A549 (cell line): Measurements from ENCODE around the gene KCTD5. TPM values are rescaled to one million over a fixed set of nuclear protein-coding genes. Genes with fewer than 3 reads are reported as not detected.

Experiments
- ATAC-seq, 2 experiments: fragments of 200-7000 bp in 1 of 2; fragments of >200 bp in 1 of 2; cut with Nextera tagmentation in 1 of 2; cut with Tn5 transposase in 1 of 2; 3 replicates each; pipeline versions ENCODE4 v1.8.0 to v1.9.1; 2018 to 2020; ENCODE audit warnings: mild to moderate bottlenecking in 1 of 2, moderate library complexity in 1 of 2
- CTCF ChIA-PET: fragments of 300-600 bp; sonication (Branson Sonifier 250); formaldehyde crosslinking; extraction: SDS; loops from one replicate; lab custom pipeline; 2021; ENCODE audit warnings: antibody characterized with exemption, inconsistent platforms; lab: Yijun Ruan, JAX
- POLR2A ChIA-PET: fragments of 350-600 bp; formaldehyde crosslinking; extraction: SDS; loops from one replicate; lab custom pipeline; 2021; ENCODE audit warnings: antibody characterized with exemption, inconsistent platforms; lab: Yijun Ruan, JAX
- DNase-seq, 2 experiments: peaks; one replicate each; pipeline versions ENCODE4 v3.0.0 to v3.0.0-alpha.2; 2011 to 2016; ENCODE audit warnings: low read depth in 1 of 2, low spot score in 1 of 2
- FAIRE-seq: peaks from 2 replicates; lab custom pipeline; 2011; peaks lifted over from hg19 to GRCh38; lab: Jason Lieb, UNC
- H3K27ac ChIP-seq, 2 experiments: fragments of >200 bp; sonication (Bioruptor Twin); formaldehyde crosslinking; 3 replicates each; pipeline ENCODE4 v1.5.1; 2016 to 2017
- H3K4me1 ChIP-seq: fragments of >200 bp; sonication (Bioruptor Twin); formaldehyde crosslinking; 3 replicates; pipeline ENCODE4 v1.6.1; 2016
- H3K4me2 ChIP-seq: fragments of >200 bp; sonication (Bioruptor Twin); formaldehyde crosslinking; 3 replicates; pipeline ENCODE4 v1.6.1; 2016
- H3K4me3 ChIP-seq: fragments of >200 bp; sonication (Bioruptor Twin); formaldehyde crosslinking; 3 replicates; pipeline ENCODE4 v1.5.1; 2016
- H3K9me3 ChIP-seq: fragments of >200 bp; sonication (Bioruptor Twin); formaldehyde crosslinking; 3 replicates; pipeline ENCODE4 v1.6.1; 2016
- BHLHE40 ChIP-seq: IDR thresholded peaks from 2 replicates; pipeline ENCODE4 v1.6.1; 2012; ENCODE audit warnings: low read depth, low read length, inconsistent platforms
- CBX2 ChIP-seq: fragments of 200-600 bp; sonication (generic); IDR thresholded peaks from 2 replicates; pipeline ENCODE4 v1.6.1; 2016; ENCODE audit warnings: low read depth, mild to moderate bottlenecking, borderline replicate concordance
- CBX8 ChIP-seq: fragments of 200-600 bp; sonication (generic); IDR thresholded peaks from 2 replicates; pipeline ENCODE4 v1.6.1; 2016
- CEBPB ChIP-seq, 2 experiments: fragments of >200 bp in 1 of 2; sonication (Bioruptor Twin) in 1 of 2; formaldehyde crosslinking in 1 of 2; IDR thresholded peaks; 2 replicates each; pipeline ENCODE4 v1.6.1; 2012 to 2016
- CHD2 ChIP-seq: fragments of 150-350 bp; IDR thresholded peaks from 2 replicates; pipeline ENCODE4 v1.6.1; 2014; ENCODE audit warnings: low read length; ENCODE audit not compliant: partially characterized antibody
- CHD4 ChIP-seq: fragments of 200-600 bp; sonication (generic); IDR thresholded peaks from 2 replicates; pipeline ENCODE4 v1.6.1; 2016; ENCODE audit warnings: antibody characterized with exemption, mild to moderate bottlenecking, borderline replicate concordance
- EHF ChIP-seq: fragments of 250-450 bp; sonication (Bioruptor Pico); IDR thresholded peaks from 2 replicates; pipeline ENCODE4 v1.5.0; 2020; ENCODE audit warnings: mild to moderate bottlenecking
- EHMT2 ChIP-seq: fragments of 200-600 bp; sonication (generic); IDR thresholded peaks from 2 replicates; pipeline ENCODE4 v1.6.1; 2016; ENCODE audit warnings: antibody characterized with exemption, low read depth, mild to moderate bottlenecking, moderate library complexity
- EP300 ChIP-seq, 2 experiments: fragments of >200 bp; sonication (Bioruptor Twin); formaldehyde crosslinking; IDR thresholded peaks; 2 replicates in 1 of 2; 3 replicates in 1 of 2; pipeline ENCODE4 v1.6.1; 2016 to 2017
- FOSL2 ChIP-seq, 2 experiments: fragments of 450-650 bp in 1 of 2; fragments of >200 bp in 1 of 2; sonication (Bioruptor Twin) in 1 of 2; formaldehyde crosslinking; IDR thresholded peaks; 2 replicates each; pipeline versions ENCODE4 v1.5.0 to v1.6.1; 2016 to 2020; ENCODE audit warnings: mild to moderate bottlenecking in 1 of 2, moderate library complexity in 1 of 2
- FOXS1 ChIP-seq: fragments of 250-450 bp; sonication (Bioruptor Pico); IDR thresholded peaks from 2 replicates; pipeline ENCODE4 v1.5.0; 2020; ENCODE audit warnings: mild to moderate bottlenecking, moderate library complexity
- GATA3 ChIP-seq: IDR thresholded peaks from 2 replicates; pipeline ENCODE4 v1.6.1; 2012; ENCODE audit warnings: borderline replicate concordance
- HDAC2 ChIP-seq: fragments of 200-600 bp; sonication (generic); IDR thresholded peaks from 2 replicates; pipeline ENCODE4 v1.6.1; 2016
- HEYL ChIP-seq: fragments of 250-450 bp; sonication (Bioruptor Pico); IDR thresholded peaks from 2 replicates; pipeline ENCODE4 v1.8.0; 2021; ENCODE audit warnings: mild to moderate bottlenecking, moderate library complexity
- HMGXB4 ChIP-seq: fragments of 250-450 bp; sonication (Bioruptor Pico); IDR thresholded peaks from 2 replicates; pipeline ENCODE4 v1.5.0; 2021; ENCODE audit warnings: mild to moderate bottlenecking, moderate library complexity, borderline replicate concordance
- HOXB13 ChIP-seq: fragments of 250-450 bp; sonication (Bioruptor Pico); IDR thresholded peaks from 2 replicates; pipeline ENCODE4 v1.5.0; 2020; ENCODE audit warnings: low read depth, mild to moderate bottlenecking, moderate library complexity
- JUNB ChIP-seq: fragments of >200 bp; sonication (Bioruptor Twin); formaldehyde crosslinking; IDR thresholded peaks from 2 replicates; pipeline ENCODE4 v1.6.1; 2016
- KDM1A ChIP-seq: fragments of 200-600 bp; sonication (generic); IDR thresholded peaks from 2 replicates; pipeline ENCODE4 v1.6.1; 2016; ENCODE audit warnings: low read depth, mild to moderate bottlenecking
- KDM5A ChIP-seq: fragments of 200-600 bp; sonication (generic); IDR thresholded peaks from 2 replicates; pipeline ENCODE4 v1.6.1; 2016; ENCODE audit warnings: antibody characterized with exemption, mild to moderate bottlenecking
- MAFK ChIP-seq: fragments of 450-650 bp; IDR thresholded peaks from 2 replicates; pipeline ENCODE4 v1.6.1; 2014; ENCODE audit not compliant: partially characterized antibody
- MAX ChIP-seq: IDR thresholded peaks from 2 replicates; pipeline ENCODE4 v1.6.1; 2012
- MAZ ChIP-seq: fragments of 150-350 bp; IDR thresholded peaks from 2 replicates; pipeline ENCODE4 v1.6.1; 2014; ENCODE audit warnings: antibody characterized with exemption, low read depth, low read length, borderline replicate concordance
- MYC ChIP-seq: IDR thresholded peaks from 2 replicates; pipeline ENCODE4 v1.6.1; 2012; ENCODE audit warnings: mild to moderate bottlenecking, inconsistent platforms, low read length, improper control_type of control experiment, borderline replicate concordance
- NPAS2 ChIP-seq: fragments of 250-450 bp; sonication (Bioruptor Pico); IDR thresholded peaks from 2 replicates; pipeline ENCODE4 v1.8.0; 2022; ENCODE audit warnings: mild to moderate bottlenecking, moderate library complexity, borderline replicate concordance
- NR3C1 ChIP-seq: fragments of >200 bp; sonication (Bioruptor Twin); formaldehyde crosslinking; IDR thresholded peaks from 3 replicates; pipeline ENCODE4 v1.6.1; 2017
- PBX3 ChIP-seq: IDR thresholded peaks from 2 replicates; pipeline ENCODE4 v1.6.1; 2012
- PHF8 ChIP-seq: fragments of 200-600 bp; sonication (generic); IDR thresholded peaks from 2 replicates; pipeline ENCODE4 v1.6.1; 2016; ENCODE audit warnings: low read depth, mild to moderate bottlenecking, antibody characterized with exemption, moderate library complexity, borderline replicate concordance
- POLR2A ChIP-seq: IDR thresholded peaks from 2 replicates; pipeline ENCODE4 v1.6.1; 2012; ENCODE audit warnings: mild to moderate bottlenecking, low read length
- POLR2AphosphoS2 ChIP-seq: conservative IDR thresholded peaks from 2 replicates; pipeline ENCODE4 v1.6.1; 2012; ENCODE audit warnings: low read length, improper control_type of control experiment, inconsistent platforms
- REST ChIP-seq: fragments of 200-600 bp; sonication (generic); IDR thresholded peaks from 2 replicates; pipeline ENCODE4 v1.6.1; 2016; ENCODE audit warnings: antibody characterized with exemption, mild to moderate bottlenecking, moderate library complexity
- RNF2 ChIP-seq: fragments of 200-600 bp; sonication (generic); IDR thresholded peaks from 2 replicates; pipeline ENCODE4 v1.6.1; 2016; ENCODE audit warnings: low read depth, mild to moderate bottlenecking, antibody characterized with exemption, moderate library complexity, borderline replicate concordance
- SMC3 ChIP-seq: fragments of >200 bp; sonication (Bioruptor Twin); formaldehyde crosslinking; IDR thresholded peaks from 3 replicates; pipeline ENCODE4 v1.6.1; 2018; ENCODE audit warnings: inconsistent platforms
- SREBF2 ChIP-seq: fragments of 450-650 bp; IDR thresholded peaks from 2 replicates; pipeline ENCODE4 v1.6.1; 2014; ENCODE audit warnings: mild to moderate bottlenecking, moderate library complexity
- ZC3H11A ChIP-seq: fragments of 450-650 bp; IDR thresholded peaks from 2 replicates; pipeline ENCODE4 v1.6.1; 2014; ENCODE audit warnings: antibody characterized with exemption, mild to moderate bottlenecking
- ZNF302 ChIP-seq: fragments of 250-450 bp; sonication (Bioruptor Pico); IDR thresholded peaks from 2 replicates; pipeline ENCODE4 v1.9.0; 2021; ENCODE audit warnings: inconsistent platforms, mild to moderate bottlenecking, moderate library complexity
- ZSCAN20 ChIP-seq: fragments of 250-450 bp; sonication (Bioruptor Pico); IDR thresholded peaks from 2 replicates; pipeline ENCODE4 v1.8.0; 2022; ENCODE audit warnings: mild to moderate bottlenecking, moderate library complexity
- WGBS: methylation state at CpG from one replicate; pipeline ENCODE4 v1.1.6; 2017; ENCODE audit errors: missing lambda C conversion rate; 5-methylcytosine and 5-hydroxymethylcytosine counted together
- polyA plus RNA-seq, 4 experiments: library from polyadenylated mRNA; depleted of rRNA in 3 of 4; stranded (reverse); fragments of >200 nt; fragmentation: RNase III in 1 of 4; extraction: RNeasy Plus Mini Kit Qiagen cat#74134 plus additional on column Dnase treatment in 1 of 4; gene quantifications; 2 replicates in 3 of 4; 3 replicates in 1 of 4; pipeline ENCODE4 v1.2.3, GENCODE V29; 2011 to 2017

KCTD5 gene
- polyA plus RNA-seq, 2 of the 4 experiments (the other 2 are of a cell fraction): 22.8 to 26.1 TPM

GRCh38 chr16:2673066-2673999 lies 9.0 kb upstream of the KCTD5 start:
- ChIA-PET CTCF (interaction anchor here (0.6 kb wide), 1 partner anchor 150 kb away, joined by 3 read pairs; no protein-coding TSS in a partner anchor), POLR2A (interaction anchor here (0.8 to 1.4 kb wide), 4 partner anchors 9 to 209 kb away, joined by 3 to 41 read pairs (median 4); partner anchors contain the start of genes FLYWCH2 and KCTD5)
- DNase-seq (peak; percentile 86 to 96), FAIRE-seq (no peak), ATAC-seq (peak; percentile 94 to 97)
- peak overlapping the region; percentile 85 for H3K4me3 ChIP-seq
- peaks cover 10% of the 10 kb centered on the region; the same call in 2 of the 3 replicates for H3K4me1 ChIP-seq
- WGBS: 3% methylated on average over 29 of the region's 107 CpGs
- H3K9me3 ChIP-seq: no peaks in the 10 kb centered on the region
- H3K27ac ChIP-seq: peak overlapping the region; percentile 87 to 92
- H3K4me2 ChIP-seq: peak overlapping the region; percentile 86
- peak; percentile 52 for TF ChIP-seq POLR2A
- TF ChIP-seq CHD2: no peak
- TF ChIP-seq ZC3H11A: no peak
- no peak for TF ChIP-seq ZSCAN20 (CRISPR knock-in tag)
- no peak for TF ChIP-seq KDM1A
- TF ChIP-seq CEBPB (IDR thresholded peaks at IDR 0.05): no peak
- TF ChIP-seq FOXS1 (CRISPR knock-in tag): no peak
- TF ChIP-seq HDAC2: no peak
- TF ChIP-seq JUNB: no peak
- TF ChIP-seq PHF8: no peak; the same call in 1 of the 2 replicates
- TF ChIP-seq SREBF2: no peak
- TF ChIP-seq MYC: no peak
- no peak for TF ChIP-seq NPAS2
- no peak for TF ChIP-seq EP300 (IDR thresholded peaks at IDR 0.05)
- TF ChIP-seq CBX8: no peak
- TF ChIP-seq CBX2: no peak
- 0 out of 2 replicates have a peak, but pooled peaks have one; percentile 22 for TF ChIP-seq REST
- no peak for TF ChIP-seq HMGXB4 (CRISPR knock-in tag)
- TF ChIP-seq HOXB13 (CRISPR knock-in tag): no peak
- TF ChIP-seq PBX3: no peak
- no peak for TF ChIP-seq EHMT2
- no peak for TF ChIP-seq POLR2AphosphoS2
- no peak for TF ChIP-seq EHF (CRISPR knock-in tag)
- TF ChIP-seq NR3C1: no peak
- TF ChIP-seq FOSL2 (IDR thresholded peaks at IDR 0.05): no peak
- TF ChIP-seq FOSL2 (CRISPR knock-in tag; IDR thresholded peaks at IDR 0.05): no peak
- TF ChIP-seq BHLHE40: no peak
- TF ChIP-seq HEYL (CRISPR knock-in tag): no peak
- TF ChIP-seq RNF2: no peak
- no peak for TF ChIP-seq SMC3
- no peak for TF ChIP-seq ZNF302
- no peak for TF ChIP-seq MAFK
- TF ChIP-seq KDM5A: no peak
- TF ChIP-seq GATA3: no peak
- TF ChIP-seq MAX: no peak
- TF ChIP-seq MAZ: 0 out of 2 replicates have a peak, but pooled peaks have one; percentile 23
- no peak for TF ChIP-seq CHD4
